Liver (tissue), 3 donors: ENCODE data around the gene CHRNA4.

Experiments used
- EGR1 ChIP-seq, 2 donors: IDR thresholded peaks; 2 replicates each; pipeline ENCODE4 v1.6.1; 2016 to 2018; ENCODE audit warnings: antibody characterized with exemption in 2 of 2, low read depth in 2 of 2
- RAD21 ChIP-seq, 2 donors: IDR thresholded peaks; 2 replicates each; pipeline ENCODE4 v1.6.1; 2016; ENCODE audit warnings: antibody characterized with exemption in 2 of 2, mild to moderate bottlenecking in 2 of 2
- TF ChIP-seq, protein P1 (sequence below): fragments of 150-350 bp; IDR thresholded peaks from 2 replicates; pipeline ENCODE4 v1.5.1; 2017; ENCODE audit warnings: improper control_type of control experiment, low read depth, low read length; ENCODE audit not compliant: missing input control
- TF ChIP-seq, protein P2 (sequence below): IDR thresholded peaks from 2 replicates; pipeline ENCODE4 v1.6.1; 2016; ENCODE audit warnings: antibody characterized with exemption
- TF ChIP-seq, protein P3 (sequence below): IDR thresholded peaks from 2 replicates; pipeline ENCODE4 v1.6.1; 2016; ENCODE audit warnings: antibody characterized with exemption, mild to moderate bottlenecking
- donor health status: healthy.
- donor health status: healthy.

GRCh38 chr20:63320616-63321147, 40.5 kb downstream of the CHRNA4 start:
- TF ChIP-seq, protein P1, sequence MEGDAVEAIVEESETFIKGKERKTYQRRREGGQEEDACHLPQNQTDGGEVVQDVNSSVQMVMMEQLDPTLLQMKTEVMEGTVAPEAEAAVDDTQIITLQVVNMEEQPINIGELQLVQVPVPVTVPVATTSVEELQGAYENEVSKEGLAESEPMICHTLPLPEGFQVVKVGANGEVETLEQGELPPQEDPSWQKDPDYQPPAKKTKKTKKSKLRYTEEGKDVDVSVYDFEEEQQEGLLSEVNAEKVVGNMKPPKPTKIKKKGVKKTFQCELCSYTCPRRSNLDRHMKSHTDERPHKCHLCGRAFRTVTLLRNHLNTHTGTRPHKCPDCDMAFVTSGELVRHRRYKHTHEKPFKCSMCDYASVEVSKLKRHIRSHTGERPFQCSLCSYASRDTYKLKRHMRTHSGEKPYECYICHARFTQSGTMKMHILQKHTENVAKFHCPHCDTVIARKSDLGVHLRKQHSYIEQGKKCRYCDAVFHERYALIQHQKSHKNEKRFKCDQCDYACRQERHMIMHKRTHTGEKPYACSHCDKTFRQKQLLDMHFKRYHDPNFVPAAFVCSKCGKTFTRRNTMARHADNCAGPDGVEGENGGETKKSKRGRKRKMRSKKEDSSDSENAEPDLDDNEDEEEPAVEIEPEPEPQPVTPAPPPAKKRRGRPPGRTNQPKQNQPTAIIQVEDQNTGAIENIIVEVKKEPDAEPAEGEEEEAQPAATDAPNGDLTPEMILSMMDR, result no peak
- TF ChIP-seq RAD21 (IDR thresholded peaks at IDR 0.05) (no peak), EGR1 (IDR thresholded peaks at IDR 0.05; ENCODE audit: low read depth in 2 of 2) (no peak)
- TF ChIP-seq, protein P2, sequence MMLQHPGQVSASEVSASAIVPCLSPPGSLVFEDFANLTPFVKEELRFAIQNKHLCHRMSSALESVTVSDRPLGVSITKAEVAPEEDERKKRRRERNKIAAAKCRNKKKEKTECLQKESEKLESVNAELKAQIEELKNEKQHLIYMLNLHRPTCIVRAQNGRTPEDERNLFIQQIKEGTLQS, result no peak
- TF ChIP-seq, protein P3, sequence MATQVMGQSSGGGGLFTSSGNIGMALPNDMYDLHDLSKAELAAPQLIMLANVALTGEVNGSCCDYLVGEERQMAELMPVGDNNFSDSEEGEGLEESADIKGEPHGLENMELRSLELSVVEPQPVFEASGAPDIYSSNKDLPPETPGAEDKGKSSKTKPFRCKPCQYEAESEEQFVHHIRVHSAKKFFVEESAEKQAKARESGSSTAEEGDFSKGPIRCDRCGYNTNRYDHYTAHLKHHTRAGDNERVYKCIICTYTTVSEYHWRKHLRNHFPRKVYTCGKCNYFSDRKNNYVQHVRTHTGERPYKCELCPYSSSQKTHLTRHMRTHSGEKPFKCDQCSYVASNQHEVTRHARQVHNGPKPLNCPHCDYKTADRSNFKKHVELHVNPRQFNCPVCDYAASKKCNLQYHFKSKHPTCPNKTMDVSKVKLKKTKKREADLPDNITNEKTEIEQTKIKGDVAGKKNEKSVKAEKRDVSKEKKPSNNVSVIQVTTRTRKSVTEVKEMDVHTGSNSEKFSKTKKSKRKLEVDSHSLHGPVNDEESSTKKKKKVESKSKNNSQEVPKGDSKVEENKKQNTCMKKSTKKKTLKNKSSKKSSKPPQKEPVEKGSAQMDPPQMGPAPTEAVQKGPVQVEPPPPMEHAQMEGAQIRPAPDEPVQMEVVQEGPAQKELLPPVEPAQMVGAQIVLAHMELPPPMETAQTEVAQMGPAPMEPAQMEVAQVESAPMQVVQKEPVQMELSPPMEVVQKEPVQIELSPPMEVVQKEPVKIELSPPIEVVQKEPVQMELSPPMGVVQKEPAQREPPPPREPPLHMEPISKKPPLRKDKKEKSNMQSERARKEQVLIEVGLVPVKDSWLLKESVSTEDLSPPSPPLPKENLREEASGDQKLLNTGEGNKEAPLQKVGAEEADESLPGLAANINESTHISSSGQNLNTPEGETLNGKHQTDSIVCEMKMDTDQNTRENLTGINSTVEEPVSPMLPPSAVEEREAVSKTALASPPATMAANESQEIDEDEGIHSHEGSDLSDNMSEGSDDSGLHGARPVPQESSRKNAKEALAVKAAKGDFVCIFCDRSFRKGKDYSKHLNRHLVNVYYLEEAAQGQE, result no peak
